ENCODE measurements around the gene ANAPC1.
"Not testable (repeated sequence)": the region's sequence is repeated elsewhere in the genome, so short reads cannot be mapped to it uniquely, and the experiment has no call there.

Gene ANAPC1

GRCh38 chr2:111828217-111828766, 55.7 kb downstream of the ANAPC1 start:
- peaks cover 60% of the 10 kb centered on the region for H3K36me3 Mint-ChIP-seq (ENCODE audit: insufficient read depth)
- not testable (repeated sequence) for H3K4me1 Mint-ChIP-seq (ENCODE audit: low read depth in 2 of 2); H3K27ac Mint-ChIP-seq; H3K4me3 Mint-ChIP-seq; H3K9me3 Mint-ChIP-seq; H3K27me3 Mint-ChIP-seq; ATAC-seq (replicated peaks); DNase-seq

- H3K9me3 Mint-ChIP-seq; H3K4me3 Mint-ChIP-seq; H3K27me3 Mint-ChIP-seq; H3K4me1 Mint-ChIP-seq (ENCODE audit: low read depth in 2 of 2); ATAC-seq (replicated peaks); H3K27ac Mint-ChIP-seq; H3K36me3 Mint-ChIP-seq (ENCODE audit: insufficient read depth); DNase-seq: not testable (repeated sequence)
These were observed 70.9 kb downstream of the ANAPC1 start for GRCh38 chr2:111812970-111813622.

- H3K27me3 Mint-ChIP-seq; H3K4me1 Mint-ChIP-seq (ENCODE audit: low read depth in 2 of 2); H3K27ac Mint-ChIP-seq; H3K4me3 Mint-ChIP-seq; ATAC-seq (replicated peaks); H3K36me3 Mint-ChIP-seq (ENCODE audit: insufficient read depth); H3K9me3 Mint-ChIP-seq; DNase-seq: not testable (repeated sequence)
These were observed 93.4 kb downstream of the ANAPC1 start for GRCh38 chr2:111790633-111791032.

GRCh38 chr2:111784081-111784480, 99.9 kb downstream of the ANAPC1 start:
- not testable (repeated sequence) for H3K27ac Mint-ChIP-seq; H3K9me3 Mint-ChIP-seq; DNase-seq; H3K36me3 Mint-ChIP-seq (ENCODE audit: insufficient read depth); H3K27me3 Mint-ChIP-seq; H3K4me3 Mint-ChIP-seq; H3K4me1 Mint-ChIP-seq (ENCODE audit: low read depth in 2 of 2); ATAC-seq (replicated peaks)

GRCh38 chr2:111782195-111782594, 101.8 kb downstream of the ANAPC1 start:
- not testable (repeated sequence) for H3K27me3 Mint-ChIP-seq; H3K4me3 Mint-ChIP-seq; ATAC-seq (replicated peaks); H3K9me3 Mint-ChIP-seq; H3K27ac Mint-ChIP-seq; DNase-seq; H3K4me1 Mint-ChIP-seq (ENCODE audit: low read depth in 2 of 2)
- peaks cover 15% of the 10 kb centered on the region for H3K36me3 Mint-ChIP-seq (ENCODE audit: insufficient read depth)

- DNase-seq; ATAC-seq (replicated peaks); H3K9me3 Mint-ChIP-seq; H3K27me3 Mint-ChIP-seq; H3K4me1 Mint-ChIP-seq (ENCODE audit: low read depth in 2 of 2); H3K27ac Mint-ChIP-seq; H3K4me3 Mint-ChIP-seq: not testable (repeated sequence)
- H3K36me3 Mint-ChIP-seq (ENCODE audit: insufficient read depth) = peaks cover 15% of the 10 kb centered on the region
These were observed 102.4 kb downstream of the ANAPC1 start for GRCh38 chr2:111781443-111782094.

GRCh38 chr2:111777155-111777554, 106.8 kb downstream of the ANAPC1 start:
- not testable (repeated sequence) for H3K9me3 Mint-ChIP-seq; H3K4me3 Mint-ChIP-seq; H3K27ac Mint-ChIP-seq; DNase-seq; H3K27me3 Mint-ChIP-seq; ATAC-seq (replicated peaks); H3K4me1 Mint-ChIP-seq (ENCODE audit: low read depth in 2 of 2)
- H3K36me3 Mint-ChIP-seq (ENCODE audit: insufficient read depth) = peaks cover 25% of the 10 kb centered on the region

- ATAC-seq (replicated peaks); H3K9me3 Mint-ChIP-seq; H3K27ac Mint-ChIP-seq; H3K4me1 Mint-ChIP-seq (ENCODE audit: low read depth in 2 of 2); DNase-seq; H3K4me3 Mint-ChIP-seq; H3K27me3 Mint-ChIP-seq: not testable (repeated sequence)
- H3K36me3 Mint-ChIP-seq (ENCODE audit: insufficient read depth) = peaks cover 26% of the 10 kb centered on the region
These were observed 107.7 kb downstream of the ANAPC1 start for GRCh38 chr2:111776296-111776695.

- ATAC-seq (replicated peaks) = peak; percentile 59
- not testable (repeated sequence) for DNase-seq; H3K4me1 Mint-ChIP-seq (ENCODE audit: low read depth in 2 of 2); H3K27me3 Mint-ChIP-seq; H3K27ac Mint-ChIP-seq; H3K4me3 Mint-ChIP-seq; H3K9me3 Mint-ChIP-seq
- H3K36me3 Mint-ChIP-seq (ENCODE audit: insufficient read depth) = peaks cover 15% of the 10 kb centered on the region
These were observed 111.8 kb downstream of the ANAPC1 start for GRCh38 chr2:111772180-111772579.

GRCh38 chr2:111770916-111771658, 112.9 kb downstream of the ANAPC1 start:
- not testable (repeated sequence) for ATAC-seq (replicated peaks); H3K4me3 Mint-ChIP-seq; H3K4me1 Mint-ChIP-seq (ENCODE audit: low read depth in 2 of 2); DNase-seq; H3K27me3 Mint-ChIP-seq; H3K9me3 Mint-ChIP-seq; H3K27ac Mint-ChIP-seq
- peaks cover 15% of the 10 kb centered on the region for H3K36me3 Mint-ChIP-seq (ENCODE audit: insufficient read depth)

- not testable (repeated sequence) for H3K4me3 Mint-ChIP-seq; H3K27ac Mint-ChIP-seq; H3K27me3 Mint-ChIP-seq; ATAC-seq (replicated peaks); DNase-seq; H3K4me1 Mint-ChIP-seq (ENCODE audit: low read depth in 2 of 2); H3K36me3 Mint-ChIP-seq (ENCODE audit: insufficient read depth); H3K9me3 Mint-ChIP-seq
These were observed 115.5 kb downstream of the ANAPC1 start for GRCh38 chr2:111768266-111769190.

- H3K9me3 Mint-ChIP-seq; H3K4me3 Mint-ChIP-seq; H3K36me3 Mint-ChIP-seq (ENCODE audit: insufficient read depth); H3K4me1 Mint-ChIP-seq (ENCODE audit: low read depth in 2 of 2); DNase-seq; H3K27ac Mint-ChIP-seq; ATAC-seq (replicated peaks); H3K27me3 Mint-ChIP-seq: not testable (repeated sequence)
These were observed 116.9 kb downstream of the ANAPC1 start for GRCh38 chr2:111767087-111767486.

- not testable (repeated sequence) for H3K36me3 Mint-ChIP-seq (ENCODE audit: insufficient read depth); H3K9me3 Mint-ChIP-seq; H3K27me3 Mint-ChIP-seq; H3K4me1 Mint-ChIP-seq (ENCODE audit: low read depth in 2 of 2); H3K27ac Mint-ChIP-seq; ATAC-seq (replicated peaks); DNase-seq; H3K4me3 Mint-ChIP-seq
These were observed 117.7 kb downstream of the ANAPC1 start for GRCh38 chr2:111766295-111766694.

All from effector memory CD8-positive, alpha-beta T cell (primary cell).